KBM-7 (cell line): Measurements from ENCODE around the gene LHPP.

Experiments
- DNase-seq: peaks from one replicate; pipeline ENCODE4 v3.0.0-alpha.2; 2015
- in situ Hi-C: fragments of 300-500 bp; cut with MboI; formaldehyde crosslinking; loops from 2 replicates; pipeline ENCODE4 v1.14.3; 2020; ENCODE audit warnings: low sequenced_read_pairs, low pct_unique_long_range_greater_than_20kb, mixed read lengths

The LHPP gene

DNA sequence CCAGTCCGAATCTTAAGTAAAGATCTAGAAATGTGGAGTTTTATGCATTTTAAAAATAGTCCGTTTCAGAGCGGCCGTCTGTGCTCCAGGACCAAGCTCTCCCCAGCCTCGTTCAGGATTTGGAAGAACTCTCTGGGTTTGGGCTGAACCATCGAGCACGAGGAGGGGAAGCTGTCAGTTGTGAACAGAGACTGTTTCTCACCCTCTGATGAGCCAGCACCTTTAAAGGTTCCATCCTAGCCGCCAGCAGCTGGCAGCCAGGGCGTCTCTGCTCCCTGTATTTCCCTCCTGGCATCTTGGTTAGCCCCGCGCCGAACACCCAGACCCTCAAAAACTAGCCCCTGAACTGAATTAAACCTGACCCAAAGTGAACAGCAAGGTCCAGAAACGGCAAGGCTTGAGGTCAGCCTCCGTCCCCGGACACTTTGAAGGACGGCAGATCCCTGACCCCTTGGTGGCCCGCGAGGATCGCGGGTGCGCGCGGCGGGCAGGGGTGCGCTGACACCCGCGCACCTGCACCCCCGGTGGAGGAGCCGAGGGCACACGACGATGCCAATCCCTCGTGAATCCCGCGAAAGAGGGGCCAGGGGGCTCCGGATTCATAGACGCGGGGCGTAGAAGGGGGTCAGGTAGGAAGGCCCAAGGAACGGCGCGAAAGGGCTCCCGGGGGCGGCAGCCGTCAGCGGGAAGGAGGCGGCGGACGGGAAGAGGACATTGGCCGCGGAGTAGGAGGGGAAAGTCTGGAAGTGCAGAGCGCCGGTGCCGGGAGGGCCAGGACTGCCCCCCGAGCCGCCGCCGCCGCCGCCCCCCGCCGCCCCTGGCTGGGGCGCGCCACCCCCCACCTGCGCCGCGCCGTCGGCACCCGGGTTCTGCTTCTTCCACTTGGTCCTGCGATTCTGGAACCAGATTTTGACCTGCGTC is 14.5 kb upstream of the LHPP start:
- in situ Hi-C loops: no loop called here
- no peak for DNase-seq

DNA sequence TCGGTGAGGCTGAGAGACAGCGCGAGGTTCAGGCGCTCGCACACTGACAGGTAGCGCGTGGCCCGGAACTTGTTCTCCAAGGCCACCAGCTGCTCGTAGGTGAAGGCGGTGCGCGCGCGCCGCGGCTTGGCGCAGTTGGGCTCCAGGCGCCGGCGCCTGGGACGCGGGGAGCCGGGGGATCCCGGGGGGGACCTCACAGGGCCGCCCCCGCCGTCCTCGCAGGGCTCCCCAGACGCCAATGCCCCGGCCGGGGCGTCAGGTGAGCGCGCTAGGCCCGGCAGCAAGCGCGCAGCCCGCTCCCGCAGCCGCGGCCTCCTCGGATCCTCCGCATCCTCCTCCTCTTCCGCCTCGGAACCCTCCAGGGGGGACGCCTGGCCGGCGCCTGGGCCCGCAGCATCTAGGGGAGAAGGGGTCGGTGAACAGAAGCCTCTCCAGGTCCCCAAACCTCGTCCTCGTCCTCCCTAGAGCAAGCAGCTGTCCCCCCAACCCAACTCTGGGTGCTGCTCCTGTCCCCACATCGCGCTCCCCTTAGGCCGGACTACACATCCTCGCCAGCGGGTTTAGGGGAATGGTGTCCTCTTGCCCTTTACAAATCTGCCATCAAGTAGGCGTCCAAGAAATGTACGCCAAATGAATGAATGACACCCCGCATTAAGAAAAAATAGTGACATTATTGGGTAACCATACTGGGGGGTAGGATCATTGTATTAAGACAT is 13.7 kb upstream of the LHPP start:
- in situ Hi-C loops: no loop called here
- no peak for DNase-seq

DNA sequence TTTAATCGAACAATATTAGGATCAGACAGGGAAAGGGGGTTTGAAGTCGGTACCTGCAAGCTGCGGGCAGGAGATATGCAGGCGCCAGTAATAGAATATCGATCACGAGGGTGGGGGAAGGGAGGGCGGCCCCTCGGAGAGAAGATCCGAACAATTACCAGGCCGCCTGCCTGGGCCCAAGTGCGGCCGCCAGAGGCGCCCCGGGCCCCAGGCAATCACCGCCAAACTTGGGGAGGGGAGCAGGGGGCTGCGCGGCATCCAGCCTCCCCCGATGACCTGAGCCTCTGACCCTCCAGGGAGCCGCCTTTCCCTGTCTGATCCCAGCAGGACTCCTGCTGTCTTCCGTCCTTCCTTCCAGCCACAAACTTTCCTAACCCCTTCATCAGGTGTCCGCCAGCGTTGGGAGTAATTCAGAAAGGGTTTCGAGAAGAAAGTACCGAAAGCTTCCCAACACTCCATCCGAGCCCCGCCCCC is 12.9 kb upstream of the LHPP start:
- in situ Hi-C loops: no loop called here
- no peak for DNase-seq

DNA sequence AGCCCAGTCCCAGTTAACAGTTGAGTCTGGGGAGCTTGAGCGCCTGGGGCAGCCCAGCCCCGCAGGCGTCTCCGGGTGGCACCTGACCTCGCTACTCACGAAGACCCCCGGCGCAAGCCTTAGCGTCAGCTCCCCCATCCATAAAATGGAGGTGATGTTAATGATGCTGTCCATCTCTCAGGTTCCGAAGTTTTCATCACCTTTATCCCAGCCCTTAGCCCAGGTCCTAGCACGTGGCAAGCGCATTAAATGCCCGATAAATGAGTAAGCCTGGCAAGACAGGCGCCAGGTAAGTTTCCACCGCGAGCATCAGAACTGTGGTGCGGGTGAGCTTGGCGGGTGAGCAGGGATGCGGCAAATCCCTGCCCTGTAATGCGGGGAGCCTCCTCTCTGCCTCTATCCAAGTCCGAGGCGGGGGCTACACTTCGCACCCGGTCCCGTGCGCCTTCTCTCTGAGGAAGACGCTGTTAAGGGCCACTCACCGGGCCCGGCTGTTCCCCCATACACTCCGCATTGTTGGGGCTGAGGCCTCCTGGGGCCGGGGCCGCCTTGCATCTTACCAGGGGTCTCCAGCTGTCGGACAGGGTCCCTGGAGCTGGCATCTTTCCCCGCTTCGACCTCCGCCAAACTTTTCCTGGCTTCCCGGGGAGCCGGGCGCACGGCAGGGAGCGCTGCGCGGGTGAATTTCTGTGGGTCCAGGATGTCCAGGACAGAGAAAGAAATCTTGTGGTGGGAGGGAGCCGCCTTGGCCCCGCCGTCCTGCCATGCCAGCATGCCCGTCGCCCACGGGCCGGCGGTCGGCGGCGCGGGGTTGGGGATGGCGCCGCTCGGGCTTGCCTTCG is 12.2 kb upstream of the LHPP start:
- no peak for DNase-seq
- in situ Hi-C loops: no loop called here

DNA sequence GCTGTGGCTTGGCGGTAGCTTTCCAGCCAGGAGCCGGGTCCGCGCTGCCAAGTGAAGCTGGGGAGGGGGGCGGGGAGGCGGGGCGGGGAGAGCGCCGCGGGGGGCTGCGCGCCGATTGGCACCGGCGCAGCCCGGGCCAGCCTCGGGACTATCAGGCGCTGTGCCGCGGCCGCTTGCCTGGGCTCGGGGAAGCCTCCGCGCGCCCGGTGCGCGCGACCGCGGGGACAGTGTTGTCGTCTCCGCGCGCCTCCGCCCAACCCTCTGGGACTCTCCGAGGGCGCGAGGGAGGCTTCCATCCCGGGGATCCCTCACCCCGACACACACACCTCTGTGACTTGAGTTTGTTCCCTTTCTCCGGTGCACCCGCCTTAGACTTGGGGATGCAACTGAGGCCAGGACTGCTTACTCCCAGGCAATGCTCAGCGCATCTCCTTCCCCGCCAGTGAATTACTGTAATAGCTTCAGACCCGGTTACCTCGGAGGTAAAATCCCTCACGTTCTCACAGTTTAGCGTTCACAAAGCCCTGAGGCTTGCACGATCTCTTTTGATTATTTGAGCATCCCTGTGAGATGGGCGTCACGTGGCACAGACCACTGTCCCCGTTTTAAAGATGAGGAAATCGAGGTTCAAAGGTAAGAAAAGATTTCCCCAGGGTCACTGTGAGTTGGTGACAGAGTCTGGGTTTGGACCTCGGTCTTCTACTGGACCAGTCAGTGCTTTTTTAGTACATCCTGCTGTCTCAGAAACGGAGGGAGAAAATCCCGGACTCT is 11.4 kb upstream of the LHPP start, which contains the start of gene NKX1-2:
Gene NKX1-2, minus strand, starts transcription at position 24 of the 771 bp plus-strand sequence. CDS start 92 bp downstream, outside the sequence.
- no peak for DNase-seq

DNA sequence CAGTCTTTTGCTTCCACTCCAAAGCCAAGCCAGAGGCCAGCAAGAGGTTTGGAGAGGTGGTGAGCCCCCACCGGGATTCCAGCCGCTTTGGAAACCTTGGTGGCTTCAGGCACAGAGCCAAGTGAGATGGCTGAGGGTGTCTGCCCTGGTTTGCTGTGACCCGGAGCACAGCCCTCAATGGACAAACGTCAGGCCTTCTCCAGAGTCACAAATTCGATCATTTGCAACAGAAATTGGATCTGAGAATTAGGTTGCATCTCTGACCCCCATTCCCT is 10.9 kb upstream of the LHPP start:
- in situ Hi-C loops: no loop called here
- no peak for DNase-seq

More for the DNA sequence above, 11.4 kb upstream of the LHPP start, which contains the start of gene NKX1-2:
- in situ Hi-C loops: no loop called here

DNA sequence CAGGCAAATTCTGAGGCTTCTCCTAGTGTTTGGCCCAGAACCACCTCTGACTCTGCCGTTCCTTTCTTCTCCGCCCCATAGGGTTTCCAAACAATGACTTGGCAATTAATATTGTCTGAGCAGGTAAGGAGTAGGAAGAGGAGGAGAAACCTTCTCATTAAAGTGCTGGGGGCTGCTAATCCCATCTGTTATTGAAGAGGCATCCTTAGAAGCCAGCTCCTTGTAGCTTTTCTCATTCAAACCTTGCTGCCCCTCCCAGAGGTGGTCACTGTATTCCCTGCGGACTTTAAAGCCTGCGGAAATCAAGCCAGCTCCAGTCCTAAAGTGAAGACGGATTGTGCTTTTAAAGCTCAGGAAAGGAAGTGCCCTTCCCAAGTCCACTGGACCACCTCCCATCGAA is 10.3 kb upstream of the LHPP start:
- DNase-seq: no peak
- in situ Hi-C loops: no loop called here

DNA sequence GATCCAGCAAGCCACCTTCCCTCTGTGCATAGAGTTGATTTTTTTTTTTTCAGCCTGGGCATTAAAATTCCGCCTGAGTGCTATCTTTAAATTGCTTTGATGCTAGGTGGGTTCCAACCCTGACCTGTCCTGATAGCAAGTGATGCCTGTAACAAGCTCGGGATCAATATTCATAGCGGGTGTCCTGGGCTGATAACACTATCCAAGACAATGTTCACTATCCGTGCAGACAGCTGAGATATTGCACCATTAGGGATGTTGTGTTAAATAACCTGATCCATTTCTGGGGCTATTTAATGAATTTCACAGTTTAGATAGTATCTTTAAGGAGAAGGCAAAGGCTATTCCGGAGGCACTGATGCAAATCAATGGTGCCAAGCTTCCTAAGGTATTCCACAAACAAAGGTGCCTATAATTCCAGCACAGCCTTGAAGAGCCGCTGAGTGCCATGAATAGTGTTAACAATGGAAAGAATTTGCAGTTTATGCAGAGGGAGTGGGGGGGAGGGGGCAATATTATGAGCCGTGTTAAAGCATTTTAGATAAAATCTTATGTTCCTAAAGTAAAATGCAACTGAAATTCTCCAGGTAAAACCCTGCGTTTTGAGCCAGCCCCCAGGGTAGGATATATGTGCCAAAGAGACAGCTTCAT is 7.5 kb upstream of the LHPP start:
- in situ Hi-C loops: no loop called here
- DNase-seq: no peak

DNA sequence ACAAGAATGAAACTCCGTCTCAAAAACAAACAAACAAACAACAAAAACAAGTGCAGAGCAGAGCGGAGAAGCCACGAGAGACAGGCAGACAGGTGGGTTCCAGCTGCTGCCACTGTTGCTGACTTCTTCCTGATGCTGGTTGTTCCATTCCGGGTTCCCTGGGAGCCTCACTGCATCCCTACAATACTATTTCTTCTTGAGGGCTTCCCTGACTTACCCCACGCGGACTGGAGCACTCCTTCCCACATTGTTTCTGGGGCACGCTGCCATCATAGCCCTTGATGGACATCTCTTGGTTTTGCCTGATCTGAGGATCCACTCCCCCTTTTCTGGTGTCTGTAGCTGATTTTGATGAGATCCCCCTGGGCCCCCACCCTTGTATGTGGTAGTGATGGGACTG is 6.2 kb upstream of the LHPP start:
- DNase-seq: no peak
- in situ Hi-C loops: no loop called here

DNA sequence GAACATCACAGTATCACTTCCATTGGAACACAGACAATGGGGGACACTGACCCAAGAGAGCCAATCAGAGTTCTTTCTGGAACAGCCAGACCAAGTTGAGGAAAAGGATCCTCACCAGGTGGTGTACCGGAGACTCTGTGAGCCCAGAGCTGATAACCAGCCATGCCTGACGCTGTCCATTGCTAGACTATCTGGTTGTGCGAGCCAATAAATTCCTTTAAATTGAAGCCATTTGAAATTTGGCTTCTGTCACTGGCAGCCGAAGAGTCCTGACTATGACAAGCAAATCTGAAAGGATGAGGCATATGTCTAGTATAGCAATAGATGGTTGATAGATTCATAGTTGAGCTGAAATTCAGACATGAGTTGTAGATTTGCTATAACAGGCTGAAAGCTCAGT is 3.1 kb upstream of the LHPP start:
- in situ Hi-C loops: no loop called here
- DNase-seq: no peak

DNA sequence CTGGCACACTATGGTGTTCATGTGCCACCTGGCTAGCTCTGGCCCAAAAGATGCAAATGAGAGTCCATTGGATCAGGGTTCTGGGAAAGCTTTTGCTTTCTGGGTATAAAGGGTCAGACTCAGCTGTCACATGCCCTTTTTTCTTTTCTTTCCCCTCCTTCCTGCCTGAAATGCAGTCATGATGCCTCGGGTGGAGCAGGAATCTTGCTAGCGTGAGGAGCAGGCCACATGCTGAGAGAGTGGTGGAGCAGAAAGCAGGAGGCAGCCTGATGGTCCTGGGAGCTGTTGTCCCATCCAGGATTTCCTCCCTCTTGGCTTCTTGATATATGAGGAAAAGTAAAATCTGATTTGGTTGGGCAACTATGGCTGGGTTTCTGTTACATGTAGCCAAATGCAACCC is 2.7 kb upstream of the LHPP start:
- no peak for DNase-seq
- in situ Hi-C loops: no loop called here

DNA sequence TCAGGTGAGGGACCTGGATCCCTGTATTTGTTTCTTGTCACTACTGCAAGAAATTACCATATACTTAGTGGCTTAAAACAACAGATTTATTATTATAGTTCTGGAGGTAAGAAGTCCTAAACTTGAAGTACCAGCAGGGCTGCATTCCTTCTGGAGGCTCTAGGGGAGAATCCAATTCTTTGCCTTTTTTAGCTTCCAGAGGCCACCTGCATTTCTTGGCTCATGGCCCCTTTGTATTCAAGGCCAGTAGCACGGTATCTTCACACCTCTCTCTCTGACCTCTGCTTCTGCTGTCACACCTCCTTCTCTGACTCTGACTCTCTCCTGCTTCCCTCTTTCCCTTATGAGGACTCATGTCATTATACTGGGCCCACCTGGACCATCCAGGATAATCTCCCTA is 2.2 kb upstream of the LHPP start:
- no peak for DNase-seq
- in situ Hi-C loops: no loop called here

DNA sequence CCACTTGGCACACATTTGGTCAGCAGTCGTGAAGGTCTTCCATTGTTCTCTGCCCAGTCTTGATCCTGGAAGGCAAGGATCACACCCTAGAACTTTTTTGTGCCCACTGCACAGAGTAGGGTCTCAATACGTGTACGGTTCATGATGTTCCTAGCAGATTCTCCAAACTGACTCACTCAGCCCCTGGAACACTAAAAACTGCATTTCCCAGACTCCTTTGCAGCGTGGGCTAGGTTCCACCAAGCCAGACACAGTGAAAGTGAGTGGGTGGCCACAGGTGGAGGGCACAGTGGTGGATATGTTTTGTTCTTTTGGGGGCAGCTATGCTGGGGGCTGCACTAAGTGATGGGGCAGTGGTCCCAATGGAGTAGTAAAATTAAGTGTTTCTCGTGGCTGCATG is 1.5 kb upstream of the LHPP start:
- in situ Hi-C loops: no loop called here
- no peak for DNase-seq

DNA sequence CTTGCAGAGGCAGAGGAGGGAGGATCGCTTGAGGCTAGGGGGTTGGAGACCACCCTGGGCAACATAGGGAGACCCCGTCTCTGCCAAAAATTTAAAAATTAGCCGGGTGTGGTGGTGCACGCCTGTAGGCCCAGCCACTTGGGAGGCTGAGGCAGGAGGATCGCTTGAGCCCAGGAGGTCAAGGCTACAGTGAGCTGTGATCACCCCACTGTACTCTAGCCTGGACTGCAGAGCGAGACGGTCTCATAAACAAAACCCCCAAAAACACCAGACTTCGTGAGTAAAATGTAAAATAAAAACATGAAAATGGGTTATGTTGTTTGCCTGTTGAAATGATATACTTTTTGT is 699 bp downstream of the LHPP start:
- no peak for DNase-seq
- in situ Hi-C loops: no loop called here

DNA sequence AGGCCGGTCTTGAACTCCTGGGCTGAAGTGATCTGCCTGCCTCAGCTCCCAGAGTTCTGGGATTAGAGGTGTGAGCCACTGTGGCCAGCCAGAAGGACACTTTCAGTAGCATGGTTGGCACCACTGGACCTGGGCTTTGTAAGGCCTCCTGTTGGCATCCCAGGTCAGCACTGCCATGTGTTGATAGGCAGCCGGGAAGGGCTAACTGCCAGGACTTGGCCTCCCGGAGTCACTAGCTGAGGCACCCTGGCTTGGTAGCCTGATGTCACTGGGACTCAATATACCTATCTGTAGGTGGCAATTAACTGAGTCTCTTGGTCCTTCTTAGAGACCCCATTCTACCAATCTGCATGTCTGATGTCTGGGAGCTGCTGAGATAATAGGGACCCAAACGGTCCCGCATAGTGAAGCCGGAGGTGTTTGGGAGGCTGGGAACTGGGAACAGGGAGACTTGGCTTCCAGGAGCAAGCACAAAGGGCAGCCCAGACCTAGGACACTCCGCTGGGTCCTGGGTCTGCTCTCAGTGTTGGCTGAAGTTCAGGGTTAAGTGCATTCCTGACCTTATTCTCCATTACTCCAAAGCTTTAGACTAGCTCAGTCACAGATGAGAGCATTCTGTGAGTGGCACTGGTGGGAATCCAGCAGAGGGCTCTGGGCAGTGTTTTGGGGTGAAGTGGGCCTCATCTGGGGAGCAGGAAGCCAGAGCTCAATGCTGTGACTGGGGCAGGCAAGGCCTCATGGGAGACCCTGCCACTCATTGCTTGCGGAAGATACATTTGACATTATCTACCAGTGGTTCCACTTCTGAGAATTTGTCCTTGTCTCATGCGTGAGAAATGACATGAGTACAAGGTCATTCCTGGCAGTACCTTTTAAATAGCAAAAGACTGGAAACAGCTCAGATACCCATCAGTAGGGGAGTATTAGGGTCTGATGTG is 2.7 kb downstream of the LHPP start:
- in situ Hi-C loops: no loop called here

DNA sequence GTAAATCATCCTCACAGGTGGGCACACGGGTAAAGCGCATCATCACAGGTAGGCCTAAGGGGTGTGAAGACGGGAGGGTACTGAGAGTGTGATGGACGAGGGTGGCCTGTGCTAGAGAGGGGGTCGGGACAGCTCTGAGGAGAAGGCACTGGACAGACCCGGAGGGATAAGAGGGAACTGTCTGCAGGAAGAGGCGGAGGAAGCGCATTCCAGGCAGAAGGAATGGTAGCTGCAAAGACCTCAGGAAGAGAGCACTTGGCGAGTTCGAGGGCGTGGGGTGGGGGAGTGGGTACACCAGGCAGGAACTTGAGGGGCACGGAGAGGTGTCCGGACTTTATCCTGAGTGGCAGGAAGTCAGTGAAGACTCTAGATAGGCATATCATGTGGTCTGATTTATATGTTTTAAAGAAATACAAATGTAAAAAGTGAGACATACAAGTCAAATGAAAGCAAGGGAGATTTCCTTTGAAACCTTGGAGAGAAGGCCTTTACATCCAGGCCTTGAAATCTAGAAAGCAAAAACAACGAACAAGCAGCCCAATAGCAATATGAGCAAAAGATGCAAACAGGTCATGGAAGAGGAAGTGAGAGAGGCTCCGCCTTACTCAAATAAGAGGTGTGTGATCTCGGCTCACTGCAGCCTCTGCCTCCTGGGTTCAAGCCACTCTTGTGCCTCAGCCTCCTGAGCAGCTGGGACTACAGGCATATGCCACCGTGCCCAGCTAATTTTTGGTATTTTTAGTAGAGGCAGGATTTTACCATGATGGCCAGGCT is 3.6 kb downstream of the LHPP start:
- peak; percentile 41 for DNase-seq
- in situ Hi-C loops: no loop called here

More for the DNA sequence above, 2.7 kb downstream of the LHPP start:
- no peak for DNase-seq
